ENCODE measurements around the gene SLU7. TPM values are rescaled to one million over a fixed set of nuclear protein-coding genes. Genes with fewer than 3 reads are reported as not detected.

The SLU7 gene
- total RNA-seq, 2 experiments from 2014 or later: 32.2 to 46.2 TPM

GRCh38 chr5:160442824-160443431 is 24.0 kb upstream of the SLU7 start:
- BruUV-seq (replicated peaks): no TSS peak
- Histone ChIP-seq H3K36me3 (ENCODE audit: insufficient read depth, low read length) (no peaks in the 10 kb centered on the region), H4K20me1 (ENCODE audit: insufficient read depth, low read length) (no peaks in the 10 kb centered on the region), H3K27ac (ENCODE audit: low read depth, low read length, poor library complexity, severe bottlenecking) (no peak overlapping the region), H2AFZ (ENCODE audit: low read length) (no peak overlapping the region), H3K9me2 (ENCODE audit: insufficient read depth, low read length) (no peaks in the 10 kb centered on the region), H3K79me2 (ENCODE audit: insufficient read depth, low read depth, low read length) (no peaks in the 10 kb centered on the region), H3K4me2 (ENCODE audit: low read length) (no peak overlapping the region), H3K4me1 (ENCODE audit: insufficient read depth, low read length, poor library complexity, severe bottlenecking) (peaks cover 14% of the 10 kb centered on the region), H3K4me3 (ENCODE audit: low read depth, low read length, poor library complexity, severe bottlenecking) (no peak overlapping the region), H3K9me3 (ENCODE audit: low read length) (no peaks in the 10 kb centered on the region)
- TF ChIP-seq EZH2phosphoT487 (IDR thresholded peaks at IDR 0.05; ENCODE audit: borderline replicate concordance, low read depth, low read length): no peak
- TF ChIP-seq CTCF (conservative IDR thresholded peaks at IDR 0.05; ENCODE audit: low read length): no peak
- POLR2A ChIA-PET: interaction anchor here (0.8 to 1.1 kb wide), 2 partner anchors 23 to 91 kb away, joined by 3 read pairs; no protein-coding TSS in a partner anchor
- CTCF ChIA-PET (ENCODE audit: unreplicated experiment): no interaction called here
- no peak for DNase-seq (ENCODE audit: low spot score)
- intact Hi-C loops (cut with micrococcal nuclease; ENCODE audit: unreplicated experiment): no loop called here

GRCh38 chr5:160441311-160441781 is 22.5 kb upstream of the SLU7 start:
- intact Hi-C loops (cut with micrococcal nuclease; ENCODE audit: unreplicated experiment): no loop called here
- POLR2A ChIA-PET: interaction anchor here (0.7 to 1.4 kb wide), 3 partner anchors 11 to 1805 kb away, joined by 3 to 4 read pairs (median 4); no protein-coding TSS in a partner anchor
- Histone ChIP-seq H3K27ac (ENCODE audit: low read depth, low read length, poor library complexity, severe bottlenecking) (no peak overlapping the region), H4K20me1 (ENCODE audit: insufficient read depth, low read length) (no peaks in the 10 kb centered on the region), H3K4me2 (ENCODE audit: low read length) (no peak overlapping the region), H3K9me2 (ENCODE audit: insufficient read depth, low read length) (no peaks in the 10 kb centered on the region), H3K79me2 (ENCODE audit: insufficient read depth, low read depth, low read length) (no peaks in the 10 kb centered on the region), H3K4me1 (ENCODE audit: insufficient read depth, low read length, poor library complexity, severe bottlenecking) (peaks cover 14% of the 10 kb centered on the region), H3K36me3 (ENCODE audit: insufficient read depth, low read length) (no peaks in the 10 kb centered on the region), H3K9me3 (ENCODE audit: low read length) (no peaks in the 10 kb centered on the region), H3K4me3 (ENCODE audit: low read depth, low read length, poor library complexity, severe bottlenecking) (no peak overlapping the region), H2AFZ (ENCODE audit: low read length) (no peak overlapping the region)
- no peak for DNase-seq (ENCODE audit: low spot score)
- no TSS peak for BruUV-seq (replicated peaks)
- CTCF ChIA-PET (ENCODE audit: unreplicated experiment): no interaction called here
- no peak for TF ChIP-seq CTCF (conservative IDR thresholded peaks at IDR 0.05; ENCODE audit: low read length)
- TF ChIP-seq EZH2phosphoT487 (IDR thresholded peaks at IDR 0.05; ENCODE audit: borderline replicate concordance, low read depth, low read length): no peak

- Histone ChIP-seq H3K4me3 (ENCODE audit: low read depth, low read length, poor library complexity, severe bottlenecking) (peak overlapping the region; percentile 62), H3K79me2 (ENCODE audit: insufficient read depth, low read depth, low read length) (no peaks in the 10 kb centered on the region), H3K9me3 (ENCODE audit: low read length) (no peaks in the 10 kb centered on the region), H3K4me1 (ENCODE audit: insufficient read depth, low read length, poor library complexity, severe bottlenecking) (peaks cover 23% of the 10 kb centered on the region), H2AFZ (ENCODE audit: low read length) (peak overlapping the region; percentile 92), H3K9me2 (ENCODE audit: insufficient read depth, low read length) (no peaks in the 10 kb centered on the region), H3K4me2 (ENCODE audit: low read length) (peak overlapping the region; percentile 86), H3K36me3 (ENCODE audit: insufficient read depth, low read length) (no peaks in the 10 kb centered on the region), H3K27ac (ENCODE audit: low read depth, low read length, poor library complexity, severe bottlenecking) (no peak overlapping the region), H4K20me1 (ENCODE audit: insufficient read depth, low read length) (no peaks in the 10 kb centered on the region)
- POLR2A ChIA-PET: interaction anchor here (0.6 to 2.2 kb wide), 9 partner anchors 12 to 71 kb away, joined by 3 to 11 read pairs (median 5); partner anchors contain the start of genes PTTG1 and SLU7
- BruUV-seq (replicated peaks): no TSS peak
- intact Hi-C loops (cut with micrococcal nuclease; ENCODE audit: unreplicated experiment): loop anchor here (1.0 to 10.0 kb wide), 5 partner anchors 21 to 348 kb away; no protein-coding TSS in a partner anchor
- CTCF ChIA-PET (ENCODE audit: unreplicated experiment): interaction anchor here (0.6 to 2.4 kb wide), 8 partner anchors 14 to 352 kb away, joined by 3 to 9 read pairs (median 4); partner anchors contain the start of gene FAM200C
- DNase-seq (ENCODE audit: low spot score): peak; percentile 83
- no peak for TF ChIP-seq EZH2phosphoT487 (IDR thresholded peaks at IDR 0.05; ENCODE audit: borderline replicate concordance, low read depth, low read length)
- peak; percentile 89 for TF ChIP-seq CTCF (conservative IDR thresholded peaks at IDR 0.05; ENCODE audit: low read length)
Observed at GRCh38 chr5:160439205-160439600, 20.3 kb upstream of the SLU7 start.

Data from OCI-LY7 (cell line).